H1 (cell line): ENCODE measurements around the gene PTTG1IP2. TPM values are rescaled to one million over a fixed set of nuclear protein-coding genes. Genes with fewer than 3 reads are reported as not detected.

ENCODE experiments used
- EGR1 ChIP-seq: IDR thresholded peaks from 2 replicates; pipeline ENCODE4 v1.6.1; 2011; ENCODE audit warnings: low read depth, low read length, borderline replicate concordance
- MAFK ChIP-seq: IDR thresholded peaks from 2 replicates; pipeline ENCODE4 v1.6.1; 2012; ENCODE audit warnings: low read depth, mild to moderate bottlenecking, improper control_type of control experiment, low read length
- RNF2 ChIP-seq: fragments of 200-900, 300-1000 bp; sonication (generic); IDR thresholded peaks from 2 replicates; pipeline ENCODE4 v1.7.1; 2016; ENCODE audit warnings: borderline replicate concordance, low read depth, mild to moderate bottlenecking, antibody characterized with exemption, low read length; ENCODE audit not compliant: poor library complexity, severe bottlenecking; ENCODE audit errors: missing control alignments
- SP1 ChIP-seq: IDR thresholded peaks from 2 replicates; pipeline ENCODE4 v1.6.1; 2011; ENCODE audit warnings: low read depth, low read length
- SP2 ChIP-seq: IDR thresholded peaks from 2 replicates; pipeline ENCODE4 v1.6.1; 2012; ENCODE audit warnings: mild to moderate bottlenecking, low read length, inconsistent platforms
- polyA plus RNA-seq, 7 experiments: library from polyadenylated mRNA; depleted of rRNA in 3 of 7; stranded (reverse) in 5 of 7; unstranded in 2 of 7; fragments of >200 nt in 5 of 7; fragments of 200-250 nt in 2 of 7; gene quantifications; 1 replicate in 5 of 7; 2 replicates in 1 of 7; 4 replicates in 1 of 7; pipeline versions ENCODE4 v1.2.1 to v1.2.3, GENCODE V29; 2011 to 2013; ENCODE audit warnings: missing spikeins in 2 of 7, mixed read lengths in 2 of 7
- total RNA-seq: library from RNA; stranded (reverse); fragmentation: NEBNext Ultra II Directional; extraction: Animal tissue kit (Norgen Biotek cat#: 25700); gene quantifications from 2 replicates; pipeline ENCODE4 v1.2.1, GENCODE V29; 2021

The PTTG1IP2 gene
- total and polyA plus RNA-seq, 2 of the 8 experiments (the other 6 are each of a cell fraction or from before 2014, with no cell fraction given): not detected

DNA sequence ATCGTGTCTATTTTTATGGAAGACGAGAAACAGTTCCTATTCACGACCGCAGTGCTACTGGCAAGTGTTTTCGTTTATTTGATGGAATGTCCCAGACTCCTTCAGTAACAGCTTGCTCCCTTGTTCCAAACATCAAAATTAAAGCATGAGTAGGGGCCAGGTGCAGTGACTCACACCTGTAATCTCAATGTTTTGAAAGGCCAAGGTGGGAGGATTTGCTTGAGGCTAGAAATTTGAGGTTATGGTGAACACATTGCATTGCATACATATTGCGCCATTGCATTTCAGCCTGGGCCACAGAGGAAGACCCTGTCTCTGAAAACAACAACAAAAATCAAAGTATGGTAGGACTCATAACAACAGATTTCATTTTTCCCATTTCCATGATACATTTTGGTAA lies 22.8 kb downstream of the PTTG1IP2 start (continued):
- TF ChIP-seq MAFK (no peak), EGR1 (no peak), SP1 (no peak), RNF2 (no peak), SP2 (no peak)
